NOMO-1 treated with DMSO at 0.1 percent for 48 hours (cell line): ENCODE measurements around the gene EFS.

Source experiments
- DNase-seq: peaks from one replicate; lab custom pipeline; 2025; ENCODE audit not compliant: unreplicated experiment; lab: John Stamatoyannopoulos, UW

Gene EFS

DNA sequence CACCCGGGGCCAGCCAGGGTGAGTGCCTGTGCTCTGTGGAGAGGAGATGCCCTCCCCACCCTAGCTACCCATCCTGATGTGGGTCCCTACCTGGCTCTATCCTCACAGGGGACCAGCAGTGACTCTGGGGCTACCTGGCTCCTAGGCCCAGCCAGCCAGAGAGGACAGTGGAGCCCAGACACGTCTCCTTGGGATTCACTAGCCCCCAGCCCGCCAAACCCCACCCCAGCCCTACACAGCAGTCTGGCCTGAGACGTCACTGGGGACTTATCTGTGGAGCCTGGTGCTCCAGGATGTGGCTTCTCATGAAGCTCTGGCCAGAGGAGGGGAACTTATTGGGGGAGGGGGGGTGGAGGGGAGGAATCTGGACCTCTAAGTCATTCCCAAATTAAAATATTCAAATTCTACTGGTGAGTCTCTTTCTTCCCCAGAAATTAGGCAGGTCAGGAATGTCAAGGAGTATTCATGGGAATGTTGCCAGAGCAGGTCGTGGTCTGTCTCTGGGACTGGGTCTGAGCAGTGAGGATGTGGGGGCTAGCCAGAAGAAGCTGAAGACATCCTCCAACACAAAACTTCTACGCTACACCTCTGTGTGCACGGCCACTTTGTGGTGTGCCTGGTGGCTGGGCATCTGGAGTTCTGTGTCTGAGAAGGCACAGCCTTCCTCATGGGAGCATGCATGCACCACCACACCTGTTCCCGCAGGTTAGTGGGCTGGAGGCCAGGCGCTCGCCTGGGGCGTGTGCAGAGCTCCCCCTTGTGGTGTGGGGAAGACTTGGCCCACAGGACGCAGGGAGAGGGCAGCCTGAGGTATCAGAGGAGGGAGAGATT, 14.6 kb upstream of the EFS start:
- DNase-seq, result no peak

DNA sequence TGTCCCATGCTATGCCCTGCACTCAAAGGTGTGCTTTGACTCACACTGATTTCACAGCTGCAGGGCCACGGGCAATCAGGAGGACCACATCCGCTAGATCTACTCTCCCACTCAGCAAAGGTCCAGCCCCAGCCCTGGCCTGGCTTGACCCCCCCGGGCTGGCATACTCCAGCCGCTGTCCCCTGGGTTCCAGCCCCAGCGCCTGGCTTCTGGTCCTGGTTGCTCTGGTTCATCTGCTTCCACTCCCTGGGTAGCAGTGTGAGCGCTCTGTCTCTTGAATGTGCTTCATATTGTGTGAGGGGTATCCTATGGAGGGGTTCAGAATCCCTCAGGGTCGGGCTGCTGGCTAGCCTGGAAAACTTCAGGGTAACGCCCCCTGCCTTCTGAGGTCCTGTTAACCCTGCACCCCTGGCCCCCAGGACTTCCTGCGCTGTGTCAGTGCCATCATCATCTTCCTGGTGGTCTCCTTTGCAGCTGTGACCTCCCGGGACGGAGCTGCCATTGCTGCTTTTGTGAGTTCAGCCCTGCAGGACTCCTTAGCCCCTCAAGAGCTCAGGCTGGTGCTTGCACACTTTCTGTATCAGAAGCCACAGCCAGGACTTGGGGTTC, 13.7 kb upstream of the EFS start:
- DNase-seq, result no peak

DNA sequence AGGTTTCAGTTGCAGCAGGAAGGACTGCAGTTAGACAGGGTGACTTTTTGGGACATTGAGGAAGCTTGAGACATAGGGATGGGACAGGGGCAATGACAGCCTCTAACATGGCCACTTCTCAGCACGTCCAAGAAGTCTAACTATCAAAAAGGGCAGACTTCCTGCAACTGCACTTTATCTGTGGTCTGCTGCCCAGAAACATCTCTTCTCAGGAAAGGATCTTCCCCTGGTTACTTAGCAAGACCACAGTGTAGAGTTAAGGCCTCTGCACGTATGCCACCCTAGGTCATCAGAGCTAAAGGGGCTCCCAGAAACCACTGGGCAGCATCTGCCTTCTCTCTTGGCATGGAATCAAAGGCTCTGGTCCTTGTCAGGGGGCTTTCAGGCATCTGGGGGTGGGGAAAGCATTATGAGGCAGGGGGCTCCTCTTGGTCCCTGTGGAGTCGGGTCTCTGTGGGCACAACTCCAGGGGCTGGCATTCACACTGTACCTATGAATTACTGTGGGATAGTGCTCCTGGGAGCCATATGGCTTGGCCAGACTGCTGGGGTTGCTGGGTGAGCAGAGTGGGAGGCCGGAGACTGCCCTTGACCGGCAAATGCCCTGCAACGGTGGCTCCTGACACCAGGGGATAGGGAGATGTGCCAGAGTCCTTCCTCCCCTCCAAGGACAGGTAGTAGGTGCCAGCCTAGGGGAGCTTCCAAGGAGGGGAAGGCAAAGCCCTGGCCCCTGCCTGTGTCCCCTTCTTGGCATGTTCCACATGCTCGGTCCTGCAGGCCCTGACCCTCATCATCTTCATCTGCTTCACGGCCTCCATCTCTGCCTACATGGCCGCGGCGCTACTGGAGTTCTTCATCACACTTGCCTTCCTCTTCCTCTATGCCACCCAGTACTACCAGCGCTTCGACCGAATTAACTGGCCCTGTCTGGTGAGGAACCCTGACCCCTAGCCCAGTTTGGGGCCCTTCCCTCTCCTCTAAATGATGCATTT, 12.9 kb upstream of the EFS start:
- no peak for DNase-seq

DNA sequence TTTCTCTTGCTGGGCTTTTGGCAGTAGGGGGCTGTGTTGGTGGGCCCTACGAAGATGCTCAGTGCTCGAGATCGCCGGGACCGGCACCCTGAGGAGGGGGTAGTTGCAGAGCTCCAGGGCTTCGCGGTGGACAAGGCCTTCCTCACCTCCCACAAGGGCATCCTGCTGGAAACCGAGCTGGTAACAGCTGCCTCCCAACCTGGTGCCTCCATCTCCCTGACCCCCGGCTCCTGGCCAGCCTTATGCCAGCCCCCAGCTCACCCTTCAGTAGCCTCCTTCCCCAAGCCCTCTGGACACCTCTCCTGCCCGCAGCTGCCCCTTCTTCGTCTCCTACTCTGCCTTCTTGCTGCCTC, 12.2 kb upstream of the EFS start:
- no peak for DNase-seq

DNA sequence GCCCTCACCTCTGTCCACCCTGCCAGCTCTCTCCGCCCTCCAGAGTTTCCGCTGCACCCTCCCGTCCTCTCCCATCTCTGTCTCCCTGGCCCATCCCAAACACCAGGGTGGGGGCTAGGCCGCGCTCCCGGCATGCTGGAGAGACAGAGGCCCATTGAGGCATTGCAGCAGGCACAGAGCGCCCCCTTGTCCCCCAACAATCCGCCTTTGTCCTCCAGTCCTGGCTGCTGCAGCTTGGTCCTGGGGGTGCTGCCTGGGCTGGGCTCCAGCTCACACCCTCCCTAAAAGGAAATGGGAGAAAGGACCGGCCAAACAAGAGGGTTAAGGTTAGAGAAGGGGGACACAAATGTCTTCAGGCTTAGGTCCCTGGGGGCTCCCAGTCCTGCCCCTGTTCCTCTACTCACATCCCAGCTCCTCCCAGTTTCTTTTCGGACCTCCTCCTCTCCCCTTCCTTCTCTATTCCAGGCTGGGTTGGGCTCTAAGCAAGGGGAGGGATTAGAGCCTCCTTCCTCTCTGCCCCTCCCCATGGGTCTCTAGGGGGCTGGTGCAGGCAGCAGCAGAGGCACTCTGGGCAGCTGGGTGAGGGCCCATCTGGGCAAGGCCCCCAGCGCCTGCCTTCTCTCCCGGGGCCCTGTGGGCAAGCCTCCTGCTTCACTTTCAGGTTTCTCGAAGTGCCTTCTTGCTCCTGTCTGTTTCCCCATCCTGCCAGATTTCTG, 11.7 kb upstream of the EFS start, which contains the start of gene CMTM5:
CMTM5 (plus strand) TSS at position 565 of the 716 bp plus-strand sequence. CDS start 206 bp downstream, outside the sequence.
- no peak for DNase-seq

DNA sequence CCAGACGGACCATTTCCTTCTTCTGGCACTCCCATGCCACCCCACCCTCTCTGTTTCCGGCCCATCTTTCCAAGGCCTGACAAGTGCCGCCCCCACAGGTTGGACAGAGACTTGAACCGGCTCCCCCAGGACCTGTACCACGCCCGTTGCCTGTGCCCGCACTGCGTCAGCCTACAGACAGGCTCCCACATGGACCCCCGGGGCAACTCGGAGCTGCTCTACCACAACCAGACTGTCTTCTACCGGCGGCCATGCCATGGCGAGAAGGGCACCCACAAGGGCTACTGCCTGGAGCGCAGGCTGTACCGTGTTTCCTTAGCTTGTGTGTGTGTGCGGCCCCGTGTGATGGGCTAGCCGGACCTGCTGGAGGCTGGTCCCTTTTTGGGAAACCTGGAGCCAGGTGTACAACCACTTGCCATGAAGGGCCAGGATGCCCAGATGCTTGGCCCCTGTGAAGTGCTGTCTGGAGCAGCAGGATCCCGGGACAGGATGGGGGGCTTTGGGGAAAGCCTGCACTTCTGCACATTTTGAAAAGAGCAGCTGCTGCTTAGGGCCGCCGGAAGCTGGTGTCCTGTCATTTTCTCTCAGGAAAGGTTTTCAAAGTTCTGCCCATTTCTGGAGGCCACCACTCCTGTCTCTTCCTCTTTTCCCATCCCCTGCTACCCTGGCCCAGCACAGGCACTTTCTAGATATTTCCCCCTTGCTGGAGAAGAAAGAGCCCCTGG, 10.7 kb upstream of the EFS start:
- no peak for DNase-seq

DNA sequence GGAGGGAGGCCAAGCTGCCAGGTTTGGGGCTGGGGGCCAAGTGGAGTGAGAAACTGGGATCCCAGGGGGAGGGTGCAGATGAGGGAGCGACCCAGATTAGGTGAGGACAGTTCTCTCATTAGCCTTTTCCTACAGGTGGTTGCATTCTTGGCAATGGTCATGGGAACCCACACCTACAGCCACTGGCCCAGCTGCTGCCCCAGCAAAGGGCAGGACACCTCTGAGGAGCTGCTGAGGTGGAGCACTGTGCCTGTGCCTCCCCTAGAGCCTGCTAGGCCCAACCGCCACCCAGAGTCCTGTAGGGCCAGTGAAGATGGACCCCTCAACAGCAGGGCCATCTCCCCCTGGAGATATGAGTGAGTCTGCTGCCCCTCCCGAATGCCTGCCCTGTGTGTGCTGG, 8.1 kb upstream of the EFS start:
- no peak for DNase-seq

DNA sequence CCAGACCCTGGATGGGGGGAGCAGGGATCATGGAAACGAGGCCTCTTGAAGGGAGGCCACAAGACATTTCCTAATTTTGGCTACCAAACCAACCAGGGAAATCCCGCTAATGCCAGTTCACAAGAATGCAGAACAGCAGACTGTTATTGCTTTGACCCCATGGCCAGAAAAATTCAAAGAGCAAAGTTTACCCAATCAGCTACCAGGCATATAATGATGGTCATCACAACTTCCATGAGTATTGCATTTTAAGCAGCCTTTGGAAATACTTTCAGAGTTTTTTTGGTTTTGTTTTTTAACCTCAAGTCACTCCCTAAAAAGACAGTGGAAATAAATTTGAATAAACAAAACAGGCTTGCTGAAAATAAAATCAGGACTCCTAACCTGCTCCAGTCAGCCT, 7.5 kb upstream of the EFS start, which contains the start of gene IL25:
IL25 (plus strand) TSS at position 301 of the 400 bp plus-strand sequence.
- no peak for DNase-seq

DNA sequence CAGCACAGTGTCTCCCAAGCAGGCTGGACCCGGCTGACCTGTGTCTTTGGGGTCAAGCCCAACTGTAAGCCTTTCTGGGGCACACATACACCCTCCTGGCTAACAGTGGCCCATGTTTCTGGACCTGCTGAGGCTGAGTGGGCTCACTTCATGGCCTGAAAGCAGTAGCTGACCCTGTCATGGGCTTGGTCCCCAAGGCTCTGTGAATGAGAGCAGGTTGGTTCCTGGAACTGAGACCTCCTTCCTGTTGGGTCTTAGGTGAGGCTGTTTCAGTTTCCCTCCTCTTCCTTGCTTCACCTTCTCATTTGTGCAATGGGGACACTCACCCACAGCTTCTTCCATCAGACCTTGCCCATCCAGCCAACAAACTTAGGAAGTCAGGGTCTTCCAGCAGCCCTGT, 6.9 kb upstream of the EFS start:
- DNase-seq, result no peak

DNA sequence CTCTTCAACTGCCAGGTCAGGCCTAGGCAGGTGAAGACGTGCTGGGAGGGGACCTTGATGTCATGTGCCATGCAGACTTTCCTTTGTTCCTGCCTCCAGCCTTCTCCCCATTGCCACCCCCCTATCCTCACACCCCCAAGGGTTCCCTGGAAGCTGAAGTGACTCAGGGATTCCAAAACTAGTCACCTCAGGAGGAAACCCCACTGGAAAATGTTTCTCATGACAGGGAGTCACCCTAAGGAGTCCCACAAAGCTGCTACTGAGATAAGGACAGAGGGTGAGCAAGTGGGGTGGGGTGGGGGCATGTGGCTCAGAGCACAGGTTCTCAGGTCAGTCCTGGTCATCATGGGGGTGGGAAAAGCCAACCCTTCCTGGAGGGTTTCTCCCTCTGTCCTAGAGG, 5.2 kb upstream of the EFS start:
- no peak for DNase-seq

DNA sequence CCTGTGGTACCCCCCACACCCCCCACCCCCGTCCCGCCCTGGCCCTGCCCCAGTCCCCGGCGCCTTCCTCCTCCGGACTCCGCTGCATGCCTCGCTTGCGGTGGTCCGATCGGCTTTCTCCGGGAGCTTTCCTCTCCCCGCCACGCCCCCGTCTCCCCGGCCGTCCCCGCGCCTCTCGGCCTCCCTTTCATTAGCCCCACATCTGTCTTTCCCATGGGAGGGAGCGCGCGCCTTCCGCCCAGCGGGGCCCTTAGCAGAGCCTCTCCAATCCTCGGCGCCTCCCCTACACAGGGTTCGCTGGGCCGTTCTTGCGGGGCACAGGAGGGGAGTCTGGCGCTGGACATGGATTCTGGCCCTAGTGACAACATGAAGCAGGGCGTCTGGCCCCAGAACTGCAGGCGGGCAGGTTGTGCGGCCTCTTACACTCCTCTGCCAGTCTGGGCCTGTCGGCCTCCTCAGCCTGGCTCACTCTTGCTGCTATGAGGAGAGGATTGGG, 1.5 kb upstream of the EFS start:
- no peak for DNase-seq

DNA sequence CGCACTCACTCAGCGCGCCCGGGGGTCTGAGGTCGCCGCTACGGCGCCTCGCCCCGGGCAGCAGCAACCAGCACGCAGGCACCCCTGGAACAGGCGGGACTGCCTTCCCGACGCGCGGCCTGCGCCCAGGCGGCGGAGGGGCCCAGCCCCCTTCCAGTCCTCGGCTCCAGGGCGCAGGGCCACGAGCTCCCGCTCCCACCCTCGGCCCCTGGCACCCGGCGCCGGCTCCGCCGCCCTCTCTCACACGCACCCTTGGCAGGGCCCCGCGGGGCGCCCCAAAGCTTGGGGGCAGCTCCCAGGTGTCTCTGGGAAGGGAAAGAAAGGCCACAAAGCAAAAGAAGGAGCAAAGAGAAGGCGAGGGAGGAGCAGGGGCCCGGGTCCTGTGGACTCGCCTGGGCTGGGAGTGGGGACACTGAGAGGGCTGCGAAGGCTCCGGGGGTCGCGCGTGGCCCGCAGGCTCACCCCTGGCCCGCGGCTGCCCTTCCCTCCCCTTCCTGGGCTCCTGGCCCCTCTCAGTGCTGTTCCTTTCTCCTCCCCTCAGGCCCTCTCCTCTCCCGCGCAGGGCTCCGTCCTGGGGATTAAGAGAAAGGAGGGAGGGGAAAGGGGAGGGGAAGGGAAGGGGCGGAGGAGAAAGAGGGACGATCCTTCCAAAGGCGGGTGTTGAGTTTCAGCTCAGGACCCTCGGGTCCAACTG, 907 bp upstream of the EFS start:
- DNase-seq, result no peak

DNA sequence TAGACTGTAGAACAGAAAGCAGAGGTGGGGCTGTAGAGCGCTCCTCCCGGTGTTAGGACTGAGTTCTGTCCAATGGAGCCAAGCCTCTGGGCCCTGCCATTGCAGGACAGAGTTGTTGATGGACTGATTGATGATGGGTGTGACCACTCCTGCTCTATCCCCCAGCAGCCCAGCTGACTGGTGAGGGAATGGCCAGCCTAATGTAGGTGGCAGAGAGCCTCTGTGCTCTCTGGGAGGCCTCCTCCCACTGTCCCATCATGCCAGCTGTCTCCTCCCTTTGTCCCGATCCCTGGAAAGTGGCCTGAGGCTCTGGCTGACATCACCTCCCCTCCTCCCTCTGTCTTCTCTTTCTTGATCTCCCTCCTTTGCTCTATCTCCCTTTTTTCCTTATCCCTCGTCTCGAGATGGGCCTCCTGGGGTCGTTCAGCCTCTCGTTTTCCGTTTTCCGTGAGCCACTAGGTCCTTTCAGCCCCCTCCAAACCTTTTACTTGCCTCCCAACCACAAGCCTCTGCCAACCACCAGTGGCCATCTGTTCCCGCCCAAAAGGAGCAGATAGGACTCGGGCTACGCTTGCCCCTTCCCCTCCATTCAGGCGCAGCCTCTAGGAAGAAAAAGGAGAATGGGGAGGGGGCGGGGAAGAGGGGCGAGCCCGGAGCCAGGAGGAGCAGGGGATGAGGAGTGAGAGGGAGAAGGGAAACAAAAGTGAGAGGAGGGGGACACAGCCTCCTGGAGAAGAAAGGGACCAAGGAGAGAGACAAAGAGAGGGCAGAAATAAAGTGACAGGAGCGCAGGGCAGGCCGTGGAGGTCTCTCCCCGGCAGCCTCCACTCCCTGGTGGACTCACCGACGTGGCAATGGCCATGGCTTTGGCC, 572 bp downstream of the EFS start:
- no peak for DNase-seq

DNA sequence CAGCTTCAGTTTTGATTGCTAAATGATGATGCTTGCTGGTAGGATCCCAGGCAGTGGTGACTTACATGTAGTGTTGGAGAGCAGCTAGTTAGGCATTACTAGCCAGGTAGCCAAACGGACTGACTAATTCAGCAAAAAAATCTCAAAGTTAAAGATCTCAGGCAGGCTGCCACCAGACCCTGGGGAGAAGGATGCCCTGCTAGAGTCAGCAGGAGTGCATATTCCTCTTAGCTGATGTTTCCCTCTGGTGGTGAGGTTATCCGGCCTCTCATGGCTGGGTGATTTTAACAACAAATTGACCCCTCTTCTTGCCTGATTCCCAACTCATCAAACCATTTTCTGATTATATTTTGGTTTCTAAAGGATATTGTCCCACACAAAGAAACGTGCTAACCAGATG, 2.8 kb downstream of the EFS start:
- DNase-seq, result no peak

DNA sequence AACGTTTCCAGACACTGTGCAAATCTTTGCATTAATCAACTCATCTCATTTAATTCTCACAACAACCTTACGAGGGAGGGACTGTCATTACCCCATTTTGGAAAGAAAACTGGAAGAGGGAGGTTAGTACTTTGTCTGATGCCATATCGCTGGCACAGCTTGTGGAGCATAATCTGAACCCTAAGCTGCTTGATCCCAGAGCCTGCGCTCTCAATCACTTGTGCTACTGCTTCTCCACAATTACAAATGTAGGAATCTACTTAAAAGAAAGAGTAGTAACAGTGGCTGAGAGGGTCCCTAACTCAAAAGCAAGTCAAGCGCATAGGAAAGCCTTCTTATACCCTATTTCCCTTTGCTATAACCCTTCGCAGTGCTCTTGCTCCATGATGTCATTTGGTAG, 3.2 kb downstream of the EFS start:
- no peak for DNase-seq

DNA sequence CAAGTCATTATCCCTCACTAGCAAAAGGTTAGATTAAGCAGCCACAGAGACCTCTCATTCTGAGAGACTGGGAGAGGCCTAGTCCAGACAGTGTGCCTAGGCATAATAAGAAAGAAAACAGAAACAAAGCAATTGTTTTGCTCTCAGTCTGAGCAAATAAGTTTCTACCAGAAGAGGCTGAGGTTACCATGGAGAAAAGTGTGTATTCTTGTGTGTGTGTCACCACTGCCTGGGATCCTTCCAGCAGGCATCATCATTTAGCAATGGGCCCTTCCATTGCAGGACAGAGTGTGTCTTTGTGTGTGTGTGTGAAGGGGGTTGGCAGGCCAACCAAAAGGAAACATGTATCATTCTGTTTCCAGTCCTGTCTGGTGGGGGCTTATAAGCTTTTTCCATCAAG, 3.7 kb downstream of the EFS start:
- DNase-seq, result no peak

DNA sequence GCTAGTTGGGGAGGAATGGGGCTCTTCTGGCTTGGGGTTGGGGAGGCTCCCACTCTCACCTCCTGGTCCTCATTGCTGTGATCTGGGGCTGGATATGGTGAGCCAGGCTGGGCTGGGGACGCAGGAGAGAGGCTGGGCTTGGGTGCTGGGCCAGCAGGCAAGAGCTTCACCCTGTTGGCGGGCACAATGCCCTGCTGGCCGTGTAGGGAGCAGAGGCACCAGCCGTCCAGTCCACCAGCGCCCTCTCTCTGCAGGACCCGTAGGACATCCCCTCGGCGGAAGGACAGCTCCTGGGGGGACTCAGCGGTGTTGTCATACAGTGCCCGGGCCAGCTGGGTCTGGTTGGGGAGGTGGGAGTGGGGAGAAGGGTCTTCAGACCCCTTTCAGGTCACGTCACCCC, 4.5 kb downstream of the EFS start:
- DNase-seq, result no peak

DNA sequence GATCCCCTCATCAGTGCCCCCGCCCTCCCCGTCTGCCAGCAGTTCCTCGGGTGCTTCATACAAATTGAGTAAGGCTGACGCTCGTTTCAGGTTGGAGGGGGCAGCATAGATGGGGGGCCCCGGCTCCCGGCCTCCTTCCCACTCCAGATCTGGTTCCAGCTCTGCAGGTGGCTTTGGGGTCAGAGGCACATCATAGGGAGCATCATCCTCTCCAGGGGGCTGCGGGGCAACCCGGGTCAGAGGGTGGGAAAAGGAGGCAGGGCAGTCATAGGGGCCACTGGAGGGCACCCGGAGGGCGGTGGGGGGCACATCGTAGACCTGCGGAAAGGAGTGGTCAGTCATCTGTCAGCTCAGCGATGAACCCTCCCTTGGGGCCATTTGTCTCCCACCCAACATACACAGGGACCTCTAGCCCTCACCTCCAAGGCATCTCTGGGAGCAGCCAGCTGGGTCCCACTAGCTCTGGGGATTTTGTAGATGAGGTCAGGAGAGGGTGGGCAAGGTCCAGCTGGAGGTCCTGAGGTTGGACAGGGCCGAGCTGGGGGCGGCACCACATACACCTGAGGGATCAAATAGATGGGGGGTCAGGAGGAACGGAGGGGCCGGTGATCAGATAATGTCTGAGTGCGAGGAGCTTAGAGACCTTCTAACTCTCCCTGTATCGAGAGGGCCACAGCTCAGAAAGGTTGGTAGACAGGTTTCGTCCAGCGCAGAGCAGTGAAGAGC, 5.1 kb downstream of the EFS start:
- no peak for DNase-seq
